ENCODE data around the gene SNAPC4.
"Not testable (repeated sequence)": the region's sequence is repeated elsewhere in the genome, so short reads cannot be mapped to it uniquely, and the experiment has no call there.

SNAPC4 gene

DNA sequence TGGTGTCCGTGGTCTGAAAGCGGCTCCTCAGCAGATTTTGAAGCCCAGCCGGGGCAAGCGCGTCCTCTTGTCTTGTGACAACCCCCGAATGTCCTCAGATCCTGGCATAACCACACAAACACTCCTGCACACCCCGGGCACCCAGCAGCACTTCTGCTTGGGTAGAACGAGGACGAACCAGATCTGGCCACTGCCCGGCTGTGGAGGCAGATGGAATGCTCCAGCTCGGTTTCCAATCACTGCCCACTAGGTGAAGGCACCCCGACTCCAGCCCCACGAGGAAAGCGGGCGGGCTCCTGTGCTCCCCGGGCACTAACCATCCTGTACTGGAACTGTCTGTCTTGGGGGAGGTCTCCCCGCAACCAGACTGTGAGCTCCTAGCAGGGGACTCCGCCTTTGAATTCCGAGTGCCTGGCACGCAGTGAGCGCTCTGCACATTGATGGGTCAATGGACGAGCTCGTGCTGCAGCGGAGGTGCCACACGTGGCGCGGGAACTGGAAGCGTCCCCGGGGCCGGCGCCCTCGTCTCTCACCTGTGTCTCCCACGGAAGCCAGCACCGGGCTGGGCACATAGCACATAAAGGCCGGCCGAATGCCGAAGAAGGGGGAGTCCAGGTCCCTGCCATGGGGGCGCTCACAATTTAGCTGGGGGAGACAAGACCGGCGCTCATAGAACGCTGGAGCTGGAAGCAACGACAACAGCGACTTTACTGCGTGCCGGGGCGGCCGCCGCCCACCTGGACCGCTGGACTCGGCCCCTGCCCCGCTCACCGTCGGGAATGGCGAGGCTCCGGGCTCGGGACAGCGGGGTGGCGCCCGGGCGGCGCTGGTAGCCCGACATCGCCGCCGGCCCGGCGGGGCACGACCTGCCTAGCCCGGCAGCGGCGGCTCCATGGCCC lies 9.8 kb upstream of the SNAPC4 start:
- DNase-seq: peak; percentile 36

DNA sequence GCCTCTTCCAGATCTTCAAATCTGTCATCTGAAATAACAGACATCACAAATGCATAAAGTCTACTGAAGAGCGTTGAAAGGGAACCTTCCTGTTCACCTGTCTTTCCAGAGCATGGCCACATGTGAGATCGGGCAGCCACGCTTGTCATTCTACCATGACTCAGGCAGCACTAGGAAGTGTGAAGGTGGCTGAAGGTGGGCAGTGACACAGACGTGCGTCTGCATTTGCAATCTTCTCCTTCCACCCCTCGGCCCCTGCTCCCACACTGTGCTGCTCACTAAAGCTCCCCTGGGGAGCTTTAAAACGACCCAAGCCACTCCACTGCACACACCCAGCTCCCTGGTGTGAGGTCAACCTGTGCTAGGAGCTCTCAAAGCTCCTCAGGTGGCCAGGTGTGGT lies 7.9 kb upstream of the SNAPC4 start:
- no peak for DNase-seq

- DNase-seq: not testable (repeated sequence)
These were observed 7.1 kb upstream of the SNAPC4 start for GRCh38 chr9:136407061-136407460.

DNA sequence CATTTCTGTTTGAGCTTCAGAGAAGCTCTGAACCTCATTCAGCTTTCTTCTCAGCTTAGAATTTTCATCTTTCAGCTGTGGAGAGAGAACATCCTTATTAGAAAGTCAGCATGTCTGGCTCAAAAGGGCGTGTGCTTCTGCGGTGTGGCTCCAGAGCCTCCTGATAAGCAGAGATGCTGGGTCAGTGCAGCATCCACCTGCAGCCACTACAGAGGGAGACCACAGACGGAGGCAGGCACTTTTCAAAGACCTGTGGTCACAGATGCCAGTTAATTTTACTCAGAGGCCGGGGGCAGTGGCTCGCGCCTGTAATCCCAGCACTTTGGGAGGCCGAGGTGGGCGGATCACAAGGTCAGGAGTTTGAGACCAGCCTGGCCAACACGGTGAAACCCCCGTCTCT lies 5.9 kb upstream of the SNAPC4 start:
- DNase-seq: not testable (repeated sequence)

GRCh38 chr9:136405481-136405880 lies 5.5 kb upstream of the SNAPC4 start:
- DNase-seq: no peak

- no peak for DNase-seq
These were observed 4.8 kb upstream of the SNAPC4 start for GRCh38 chr9:136404801-136405136.

- no peak for DNase-seq
These were observed 4.2 kb upstream of the SNAPC4 start for GRCh38 chr9:136403915-136404800.

DNA sequence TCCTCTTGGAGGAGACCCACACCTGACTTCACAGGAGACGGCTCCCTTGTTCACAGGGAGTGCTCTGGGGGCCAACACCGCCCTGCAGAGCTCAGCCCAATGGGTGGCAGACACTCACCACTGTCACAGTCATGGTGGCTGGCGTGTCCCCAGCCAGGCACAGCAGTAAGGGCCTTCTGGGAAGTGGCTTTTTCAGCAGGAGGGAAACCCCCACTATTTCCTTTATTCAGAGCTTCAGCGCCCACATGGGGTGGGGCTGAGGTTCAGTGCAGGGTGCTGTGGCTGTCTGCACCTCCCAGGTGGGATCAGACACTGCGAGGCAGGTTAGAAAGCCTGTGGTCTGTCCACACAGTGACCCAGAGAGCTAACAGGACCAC lies 3.6 kb upstream of the SNAPC4 start:
- DNase-seq: no peak

- DNase-seq: no peak
These were observed 2.1 kb upstream of the SNAPC4 start for GRCh38 chr9:136402067-136402466.

- peak; percentile 11 for DNase-seq
These were observed 1.4 kb upstream of the SNAPC4 start for GRCh38 chr9:136401173-136401922.

DNA sequence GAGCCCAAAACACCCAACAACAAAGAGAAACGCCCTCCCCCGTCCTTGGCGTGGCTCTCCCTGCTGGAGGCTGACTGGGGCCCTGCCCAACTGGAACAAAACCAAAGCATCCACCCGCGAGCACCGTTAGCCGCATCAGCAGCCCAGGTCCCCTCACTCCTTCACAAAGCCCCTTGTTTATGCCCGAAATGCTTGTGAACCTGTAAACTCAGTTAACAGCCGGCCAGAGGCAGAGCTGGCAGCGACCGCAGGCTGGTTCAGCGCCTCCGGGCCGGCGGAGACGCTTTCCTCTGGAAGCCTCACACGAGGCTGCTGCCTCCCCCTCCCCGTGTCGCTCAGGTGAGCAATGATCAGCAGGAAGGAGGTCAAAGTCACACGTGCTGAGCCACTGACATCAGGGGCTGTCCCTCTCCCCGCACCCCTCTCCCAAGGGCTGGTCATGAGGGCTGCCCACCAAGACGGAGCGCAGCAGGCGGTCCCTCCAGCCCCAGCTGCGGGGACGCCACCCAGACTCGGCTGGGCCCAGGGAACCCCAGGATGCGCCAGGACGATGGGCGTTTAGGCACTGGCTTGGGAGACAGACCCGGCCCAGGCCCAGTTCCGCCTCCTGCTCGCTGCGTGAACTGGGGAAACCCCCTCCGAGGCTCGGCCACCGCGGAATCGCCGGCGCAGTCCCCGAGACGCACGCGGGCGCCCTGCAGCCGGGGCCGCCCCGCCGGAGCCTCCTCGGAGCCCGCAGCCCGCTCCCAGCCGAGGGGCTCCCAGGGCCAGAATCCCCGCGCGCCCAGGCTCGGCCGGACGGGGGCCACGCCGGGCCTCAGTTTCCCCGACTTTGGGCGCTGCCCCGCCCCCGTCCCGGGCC lies 563 bp downstream of the SNAPC4 start:
- peak; percentile 16 for DNase-seq

DNA sequence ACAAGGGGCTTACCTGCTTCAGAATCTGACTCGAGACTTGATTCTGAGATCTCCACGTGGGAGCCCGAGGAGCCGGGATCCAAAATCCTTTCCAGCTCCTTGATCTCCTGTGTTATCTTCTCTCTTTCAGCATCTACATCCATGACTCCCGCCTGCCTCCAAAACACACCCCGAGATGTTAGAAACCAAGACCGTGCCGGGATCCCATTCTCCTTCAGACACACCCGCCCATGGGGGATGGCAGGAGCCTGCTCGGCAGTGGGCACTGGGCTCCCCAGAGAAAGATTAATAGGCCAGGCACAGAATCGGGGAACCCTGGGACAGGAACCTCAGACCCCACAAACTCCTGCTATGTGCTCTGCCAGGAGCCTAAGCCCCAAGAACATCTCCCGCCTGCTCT lies 1.7 kb downstream of the SNAPC4 start:
- no peak for DNase-seq

DNA sequence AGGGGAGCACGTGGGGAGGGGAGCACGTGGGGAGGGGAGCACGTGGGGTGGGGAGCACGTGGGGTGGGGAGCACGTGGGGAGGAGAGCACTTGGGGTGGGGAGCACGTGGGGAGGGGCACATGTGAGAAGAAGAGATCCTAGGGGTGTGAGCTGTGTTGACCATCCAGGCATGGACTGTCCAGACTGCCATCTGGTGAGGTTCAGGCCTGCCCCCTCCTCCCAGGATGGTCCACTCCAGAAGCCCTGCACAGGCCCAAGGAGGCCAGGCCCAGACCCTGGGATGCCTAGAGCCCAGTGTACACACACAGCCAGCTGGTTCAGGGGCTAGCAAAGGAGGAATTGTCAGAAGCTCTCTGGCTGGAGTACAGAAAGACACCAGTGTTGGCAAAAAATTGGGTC lies 2.3 kb downstream of the SNAPC4 start:
- no peak for DNase-seq

GRCh38 chr9:136396219-136396515 lies 3.8 kb downstream of the SNAPC4 start:
- no peak for DNase-seq

- DNase-seq: no peak
These were observed 4.4 kb downstream of the SNAPC4 start for GRCh38 chr9:136395345-136396218.

GRCh38 chr9:136395020-136395340 lies 5.0 kb downstream of the SNAPC4 start:
- DNase-seq: no peak

GRCh38 chr9:136394312-136395019 lies 5.5 kb downstream of the SNAPC4 start:
- no peak for DNase-seq

DNA sequence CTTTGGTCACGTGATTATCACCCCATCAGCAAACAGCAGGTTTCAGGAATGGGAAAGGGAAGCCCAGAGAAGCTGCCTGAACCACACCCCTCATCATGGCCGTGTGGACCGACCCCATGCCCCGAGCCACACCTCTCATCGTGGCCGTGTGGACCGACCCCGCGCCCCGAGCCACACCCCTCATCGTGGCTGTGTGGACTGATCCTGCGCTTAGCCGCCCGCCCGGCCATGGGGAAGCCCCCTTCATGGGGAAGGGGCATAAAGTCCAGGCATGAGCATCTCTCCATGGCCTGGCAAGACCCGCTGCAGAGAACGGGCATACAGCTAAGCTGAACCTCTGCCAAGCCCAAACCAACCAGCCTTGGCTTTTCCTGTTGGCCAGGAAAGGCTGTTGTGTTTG lies 6.4 kb downstream of the SNAPC4 start:
- no peak for DNase-seq

DNA sequence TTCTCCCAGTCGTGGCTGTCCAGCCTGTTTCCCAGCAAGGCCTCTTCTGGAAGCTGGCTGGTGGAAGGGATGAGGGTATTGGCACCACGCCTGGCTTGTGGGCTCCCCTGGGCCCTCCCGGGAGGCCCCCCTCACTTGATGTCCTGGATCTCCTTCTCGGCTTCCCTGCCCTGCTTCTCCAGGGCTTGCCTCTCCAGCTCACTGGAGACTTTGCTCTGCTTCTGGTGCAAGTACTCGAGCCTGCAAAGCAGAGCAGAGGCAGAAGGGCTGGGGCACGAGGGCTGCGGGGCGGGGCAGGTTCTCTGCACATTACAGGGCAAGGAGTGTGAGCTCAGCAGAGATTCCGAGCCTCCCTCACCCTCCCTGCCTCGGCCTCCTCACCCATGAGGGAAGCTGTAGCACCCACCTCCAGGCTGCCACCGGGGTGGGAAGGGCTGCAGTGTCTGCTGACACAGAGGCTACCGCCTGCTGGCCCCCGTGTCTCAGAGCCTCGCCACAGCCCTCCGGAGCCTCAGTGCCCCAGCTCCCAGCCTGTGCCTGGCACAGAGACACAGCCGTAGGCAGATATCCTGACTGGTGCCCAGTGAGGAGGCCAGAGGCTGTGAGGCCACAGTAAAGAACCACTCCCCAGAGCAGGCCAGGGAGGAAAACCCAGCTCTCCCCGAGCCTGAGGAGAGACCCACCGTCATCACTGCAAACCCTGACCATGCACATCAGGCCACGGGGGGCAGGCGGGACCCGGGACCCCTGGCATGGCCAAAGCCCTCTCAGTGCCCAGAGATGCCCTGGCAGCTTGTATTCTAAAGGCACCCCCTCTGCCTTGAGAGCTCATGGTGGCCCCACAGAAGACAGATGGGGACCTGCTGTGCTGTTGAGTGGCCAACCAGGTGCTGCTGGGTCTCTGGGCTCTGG lies 7.2 kb downstream of the SNAPC4 start:
- DNase-seq: no peak
